Stimulated activated CD8-positive, alpha-beta memory T cell treated with anti-CD3 and anti-CD28 coated beads, Interleukin-12 subunit alpha, Interleukin-12 subunit beta, amount 100 ng/mL, for 4 hours (primary cell): ENCODE data around the gene PRKG1.
"Not testable (repeated sequence)": the region's sequence is repeated elsewhere in the genome, so short reads cannot be mapped to it uniquely, and the experiment has no call there.

Experiments used
- DNase-seq: peaks from one replicate; pipeline ENCODE4 v3.0.0-alpha.2; 2020; ENCODE audit warnings: low read depth

PRKG1 gene

GRCh38 chr10:52215745-52216361, 1141.6 kb downstream of the PRKG1 start:
- no peak for DNase-seq

- no peak for DNase-seq
Measured at GRCh38 chr10:52216852-52217251, 1142.6 kb downstream of the PRKG1 start.

GRCh38 chr10:52217531-52217930, 1143.2 kb downstream of the PRKG1 start:
- no peak for DNase-seq

GRCh38 chr10:52220947-52221346, 1146.7 kb downstream of the PRKG1 start:
- DNase-seq, result no peak

- DNase-seq, result no peak
Measured at GRCh38 chr10:52221923-52222322, 1147.6 kb downstream of the PRKG1 start.

GRCh38 chr10:52226197-52226847, 1152.0 kb downstream of the PRKG1 start:
- DNase-seq, result no peak

- no peak for DNase-seq
Measured at GRCh38 chr10:52228556-52228955, 1154.3 kb downstream of the PRKG1 start.

- no peak for DNase-seq
Measured at GRCh38 chr10:52229291-52229931, 1155.1 kb downstream of the PRKG1 start.

- no peak for DNase-seq
Measured at GRCh38 chr10:52232561-52233350, 1158.5 kb downstream of the PRKG1 start.

- not testable (repeated sequence) for DNase-seq
Measured at GRCh38 chr10:52233351-52233991, 1159.2 kb downstream of the PRKG1 start.

GRCh38 chr10:52239771-52240170, 1165.5 kb downstream of the PRKG1 start:
- DNase-seq, result no peak

GRCh38 chr10:52245547-52245946, 1171.3 kb downstream of the PRKG1 start:
- DNase-seq, result no peak

GRCh38 chr10:52247929-52248328, 1173.6 kb downstream of the PRKG1 start:
- not testable (repeated sequence) for DNase-seq

GRCh38 chr10:52248697-52249306, 1174.5 kb downstream of the PRKG1 start:
- no peak for DNase-seq

- no peak for DNase-seq
Measured at GRCh38 chr10:52249850-52250395, 1175.6 kb downstream of the PRKG1 start.

GRCh38 chr10:52250510-52250909, 1176.2 kb downstream of the PRKG1 start:
- DNase-seq, result no peak

- no peak for DNase-seq
Measured at GRCh38 chr10:52252307-52252706, 1178.0 kb downstream of the PRKG1 start.

- DNase-seq, result no peak
Measured at GRCh38 chr10:52256832-52257691, 1182.8 kb downstream of the PRKG1 start.

GRCh38 chr10:52257692-52258075, 1183.4 kb downstream of the PRKG1 start:
- no peak for DNase-seq

GRCh38 chr10:52258799-52259425, 1184.6 kb downstream of the PRKG1 start:
- DNase-seq, result no peak
